ENCODE results near the gene PUM1.

Gene PUM1

DNA sequence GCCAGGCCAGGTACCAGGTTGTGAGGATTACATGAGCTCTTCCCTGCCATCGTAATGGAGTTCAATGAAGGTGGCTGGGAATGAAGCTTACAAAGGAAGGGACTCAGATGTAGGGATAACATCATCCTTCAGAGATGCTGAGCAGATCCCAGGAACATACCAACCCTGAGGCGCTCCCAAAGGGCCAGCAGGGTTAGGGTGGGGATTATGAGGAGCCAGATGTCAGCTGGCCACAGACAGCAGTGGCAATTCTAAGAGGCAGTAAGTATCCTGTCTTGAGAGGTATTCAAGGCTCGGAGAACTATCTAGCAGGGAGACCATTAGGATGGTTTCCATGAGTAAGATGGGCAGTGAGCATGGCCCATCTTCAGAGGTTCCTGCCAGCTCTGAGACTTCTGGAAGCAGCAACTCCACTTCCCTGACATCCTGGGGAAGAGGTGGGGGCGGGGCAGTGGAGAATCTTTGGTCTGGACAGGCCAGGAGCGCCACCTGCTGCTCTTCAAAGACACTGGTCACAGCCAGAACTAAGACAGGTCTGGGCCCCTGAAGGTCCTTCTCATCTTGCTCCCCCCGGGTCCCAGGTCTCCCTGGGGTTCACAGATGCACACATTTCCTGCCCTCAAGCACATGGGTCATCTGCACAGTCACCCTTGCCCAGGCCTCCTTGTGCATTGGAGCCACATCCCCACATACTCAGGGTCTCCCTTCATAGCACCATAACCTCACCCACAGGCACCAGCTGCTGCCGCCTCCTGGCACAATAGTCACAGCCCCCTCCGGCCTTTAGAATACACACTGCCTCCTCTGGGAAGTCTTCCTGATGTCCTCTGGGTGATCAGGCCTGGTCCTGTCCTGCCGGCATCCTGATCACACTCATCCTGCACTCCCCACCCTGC is 154.2 kb downstream of the PUM1 start:
- H2BK12ac ChIP-seq (ENCODE audit: low read length): no peak overlapping the region
- H2AFZ ChIP-seq (ENCODE audit: low read length): no peak overlapping the region
- no peak overlapping the region for H3K23ac ChIP-seq (ENCODE audit: low read depth, low read length, poor library complexity)
- peaks cover 24 to 29% of the 10 kb centered on the region in 2 donors for H3K4me1 ChIP-seq (ENCODE audit: control insufficient read depth in 2 of 2, insufficient read depth in 1 of 2, low read depth in 1 of 2, low read length in 2 of 2)
- peak overlapping the region; percentile 70 for H2AK5ac ChIP-seq (ENCODE audit: low read depth, low read length)
- no peak overlapping the region for H3K27ac ChIP-seq (replicated peaks; ENCODE audit: low read length)
- H4K8ac ChIP-seq (ENCODE audit: low read depth, low read length): no peak overlapping the region
- H3K27me3 ChIP-seq (ENCODE audit: control insufficient read depth in 3 of 3, insufficient read depth in 3 of 3, low read depth in 1 of 3, low read length in 3 of 3): no peaks in the 10 kb centered on the region
- no peak overlapping the region for H3K4ac ChIP-seq (ENCODE audit: low read length)
- H3K36me3 ChIP-seq (replicated peaks in 1 of 2; ENCODE audit: control insufficient read depth in 2 of 2, insufficient read depth in 2 of 2, low read length in 2 of 2): no peaks in the 10 kb centered on the region
- DNase-seq (ENCODE audit: low spot score): peak; percentile 81
- no peak overlapping the region for H3K14ac ChIP-seq (ENCODE audit: low read length)
- no peak overlapping the region for H3K4me3 ChIP-seq (ENCODE audit: low read length in 2 of 2)
- no CpG with 5 or more reads among the region's 9 CpGs for WGBS, 2 donors (ENCODE audit: extremely low coverage in 2 of 2, insufficient read length in 2 of 2, insufficient replicate concordance in 1 of 2)
- H3K9me3 ChIP-seq (replicated peaks in 1 of 2; ENCODE audit: control insufficient read depth in 2 of 2, insufficient read depth in 1 of 2, low read depth in 1 of 2, low read length in 2 of 2): no peaks in the 10 kb centered on the region
- peaks cover 7% of the 10 kb centered on the region for H3K79me1 ChIP-seq (ENCODE audit: low read depth, low read length)
- H4K91ac ChIP-seq (ENCODE audit: low read depth, low read length, poor library complexity): no peak overlapping the region
- H2BK5ac ChIP-seq (ENCODE audit: low read length): peak overlapping the region; percentile 33
- peak overlapping the region; percentile 68 for H2BK15ac ChIP-seq (ENCODE audit: low read length)
- peak overlapping the region; percentile 30 for H3K18ac ChIP-seq (ENCODE audit: low read length)
- no peak overlapping the region for H3K9ac ChIP-seq (ENCODE audit: low read depth, low read length, poor library complexity)
- no peak overlapping the region for H2BK120ac ChIP-seq (ENCODE audit: low read depth, low read length)
- no peak overlapping the region for H3K4me2 ChIP-seq (ENCODE audit: insufficient read depth, low read length, poor library complexity, severe bottlenecking)

DNA sequence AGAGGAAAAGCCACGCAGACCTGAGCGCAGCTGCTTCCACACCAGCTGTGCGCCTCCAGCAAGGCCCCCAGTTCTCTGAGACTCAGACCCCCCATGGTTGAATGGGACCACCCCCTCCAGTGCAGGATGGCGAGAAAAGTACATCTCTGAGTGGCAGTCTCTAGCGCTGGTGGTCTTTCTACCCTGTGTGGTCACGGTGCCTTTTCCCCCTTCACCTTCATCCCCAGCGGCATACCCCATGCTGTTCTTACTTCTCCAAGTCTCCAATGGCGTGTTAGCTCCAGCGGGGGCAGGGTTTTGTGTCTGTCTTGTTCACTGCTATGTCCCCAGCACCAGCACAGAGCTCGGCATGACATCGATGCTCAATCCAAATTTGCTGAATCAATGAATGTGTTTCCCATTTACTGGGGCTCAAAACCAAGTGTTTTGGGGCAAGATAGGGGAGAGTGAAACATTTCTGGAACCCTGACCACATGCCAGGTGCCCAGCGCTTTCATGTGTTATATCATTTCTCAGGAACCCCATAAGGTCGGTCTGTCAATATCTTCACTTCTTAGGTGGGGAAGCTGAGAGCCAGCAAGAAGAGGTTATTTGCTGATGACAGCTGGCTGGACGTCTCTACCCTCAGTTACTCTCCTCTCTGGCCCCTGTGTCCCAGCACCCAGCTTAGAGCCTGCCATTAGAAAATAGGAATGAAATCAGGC is 156.0 kb downstream of the PUM1 start:
- H3K27me3 ChIP-seq (ENCODE audit: control insufficient read depth in 3 of 3, insufficient read depth in 3 of 3, low read depth in 1 of 3, low read length in 3 of 3): no peaks in the 10 kb centered on the region
- no peaks in the 10 kb centered on the region for H3K9me3 ChIP-seq (replicated peaks in 1 of 2; ENCODE audit: control insufficient read depth in 2 of 2, insufficient read depth in 1 of 2, low read depth in 1 of 2, low read length in 2 of 2)
- H3K9ac ChIP-seq (ENCODE audit: low read depth, low read length, poor library complexity): peak overlapping the region; percentile 56
- H3K4me3 ChIP-seq (ENCODE audit: low read length in 2 of 2): peak overlapping the region; percentile 71 to 75
- H2BK15ac ChIP-seq (ENCODE audit: low read length): peak overlapping the region; percentile 93
- peak overlapping the region; percentile 76 for H3K4ac ChIP-seq (ENCODE audit: low read length)
- H3K79me1 ChIP-seq (ENCODE audit: low read depth, low read length): peaks cover 14% of the 10 kb centered on the region
- H2AFZ ChIP-seq (ENCODE audit: low read length): peak overlapping the region; percentile 88
- peaks cover 37 to 41% of the 10 kb centered on the region in 2 donors for H3K4me1 ChIP-seq (ENCODE audit: control insufficient read depth in 2 of 2, insufficient read depth in 1 of 2, low read depth in 1 of 2, low read length in 2 of 2)
- peak overlapping the region; percentile 84 for H3K4me2 ChIP-seq (ENCODE audit: insufficient read depth, low read length, poor library complexity, severe bottlenecking)
- H4K8ac ChIP-seq (ENCODE audit: low read depth, low read length): no peak overlapping the region
- DNase-seq (ENCODE audit: low spot score): no peak
- H2BK5ac ChIP-seq (ENCODE audit: low read length): no peak overlapping the region
- H2BK12ac ChIP-seq (ENCODE audit: low read length): peak overlapping the region; percentile 80
- no peak overlapping the region for H3K14ac ChIP-seq (ENCODE audit: low read length)
- H3K18ac ChIP-seq (ENCODE audit: low read length): peak overlapping the region; percentile 91
- no peak overlapping the region for H3K27ac ChIP-seq (replicated peaks; ENCODE audit: low read length)
- H3K23ac ChIP-seq (ENCODE audit: low read depth, low read length, poor library complexity): peak overlapping the region; percentile 48
- H2BK120ac ChIP-seq (ENCODE audit: low read depth, low read length): no peak overlapping the region
- H3K36me3 ChIP-seq (replicated peaks in 1 of 2; ENCODE audit: control insufficient read depth in 2 of 2, insufficient read depth in 2 of 2, low read length in 2 of 2): no peaks in the 10 kb centered on the region
- peak overlapping the region; percentile 87 for H2AK5ac ChIP-seq (ENCODE audit: low read depth, low read length)
- no CpG with 5 or more reads among the region's 14 CpGs for WGBS, 2 donors (ENCODE audit: extremely low coverage in 2 of 2, insufficient read length in 2 of 2, insufficient replicate concordance in 1 of 2)
- no peak overlapping the region for H4K91ac ChIP-seq (ENCODE audit: low read depth, low read length, poor library complexity)

DNA sequence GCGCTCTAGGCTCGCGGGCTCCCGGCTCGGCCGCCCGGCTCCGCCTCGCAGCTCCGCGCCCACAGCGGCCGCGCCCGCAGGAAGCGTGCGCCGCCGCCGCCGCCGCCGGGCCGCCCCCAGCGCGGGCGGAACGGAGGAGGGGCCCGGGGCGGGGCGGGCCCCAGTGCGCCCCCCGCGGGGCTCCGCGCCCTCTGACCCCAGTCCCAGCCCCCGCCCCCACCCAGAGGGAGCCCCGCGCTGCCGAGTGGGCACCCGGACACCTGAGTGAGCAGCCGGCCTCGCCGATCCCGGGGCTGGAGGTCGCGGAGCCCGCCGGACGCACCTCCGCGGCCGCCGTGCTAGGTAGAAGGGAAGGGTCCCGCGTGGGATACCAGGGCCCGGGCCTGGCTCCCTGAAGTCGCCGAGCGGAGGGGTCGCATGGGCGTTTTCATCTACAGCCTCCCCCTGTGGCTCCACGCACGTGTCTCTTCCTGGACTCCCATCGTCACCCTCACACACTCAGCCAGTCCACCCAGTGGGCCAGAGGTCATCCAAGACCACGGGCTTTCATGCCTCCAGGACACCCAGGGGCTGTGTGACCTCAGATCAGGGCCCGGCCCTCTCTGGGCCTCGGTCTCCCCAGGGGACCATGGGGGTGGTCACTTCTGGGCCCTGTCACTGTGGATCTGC is 156.7 kb downstream of the PUM1 start, which contains the start of gene SDC3:
Gene SDC3, minus strand, starts transcription at position 63 of the 669 bp plus-strand sequence. CDS start 172 bp downstream, outside the sequence.
- Histone ChIP-seq H2BK120ac (ENCODE audit: low read depth, low read length) (no peak within 1 kb of the TSS), H4K8ac (ENCODE audit: low read depth, low read length) (no peak within 1 kb of the TSS), H4K91ac (ENCODE audit: low read depth, low read length, poor library complexity) (no peak within 1 kb of the TSS), H3K23ac (ENCODE audit: low read depth, low read length, poor library complexity) (peak within 1 kb of the TSS; percentile 48), H2BK15ac (ENCODE audit: low read length) (peak within 1 kb of the TSS; percentile 93), H3K14ac (ENCODE audit: low read length) (peak within 1 kb of the TSS; percentile 91), H3K4me1 (ENCODE audit: control insufficient read depth in 2 of 2, insufficient read depth in 1 of 2, low read depth in 1 of 2, low read length in 2 of 2) (peaks cover 39 to 41% of the 10 kb centered on the region in 2 donors), H3K27me3 (ENCODE audit: control insufficient read depth in 3 of 3, insufficient read depth in 3 of 3, low read depth in 1 of 3, low read length in 3 of 3) (no peaks in the 10 kb centered on the region), H3K36me3 (replicated peaks in 1 of 2; ENCODE audit: control insufficient read depth in 2 of 2, insufficient read depth in 2 of 2, low read length in 2 of 2) (no peaks in the 10 kb centered on the region), H2AK5ac (ENCODE audit: low read depth, low read length) (peak within 1 kb of the TSS; percentile 89), H3K9ac (ENCODE audit: low read depth, low read length, poor library complexity) (peak within 1 kb of the TSS; percentile 89), H3K9me3 (replicated peaks in 1 of 2; ENCODE audit: control insufficient read depth in 2 of 2, insufficient read depth in 1 of 2, low read depth in 1 of 2, low read length in 2 of 2) (no peaks in the 10 kb centered on the region), H3K4me2 (ENCODE audit: insufficient read depth, low read length, poor library complexity, severe bottlenecking) (peak within 1 kb of the TSS; percentile 84), H3K4ac (ENCODE audit: low read length) (peak within 1 kb of the TSS; percentile 76), H2BK5ac (ENCODE audit: low read length) (peak within 1 kb of the TSS; percentile 75), H2BK12ac (ENCODE audit: low read length) (peak within 1 kb of the TSS; percentile 80), H3K27ac (replicated peaks; ENCODE audit: low read length) (no peak within 1 kb of the TSS), H3K18ac (ENCODE audit: low read length) (peak within 1 kb of the TSS; percentile 91), H3K79me1 (ENCODE audit: low read depth, low read length) (peaks cover 14% of the 10 kb centered on the region), H2AFZ (ENCODE audit: low read length) (peak within 1 kb of the TSS; percentile 88), H3K4me3 (ENCODE audit: low read length in 2 of 2) (peak within 1 kb of the TSS; percentile 71 to 82)
- DNase-seq (ENCODE audit: low spot score): no peak
- no CpG with 5 or more reads among the region's 68 CpGs for WGBS, 2 donors (ENCODE audit: extremely low coverage in 2 of 2, insufficient read length in 2 of 2, insufficient replicate concordance in 1 of 2)
